ENCODE data around the gene NARF.

- no peak for TF ChIP-seq CTCF (IDR thresholded peaks at IDR 0.05; ENCODE audit: insufficient read depth, low read depth, low read length)
- no peak for TF ChIP-seq EZH2 (IDR thresholded peaks at IDR 0.05; ENCODE audit: insufficient read depth, low read length)
These were observed 6.4 kb upstream of the NARF start for GRCh38 chr17:82452162-82452561.
